HUDEP-2 (cell line): ENCODE data around the gene EEF2K.

ENCODE experiments used
- DNase-seq, 76 experiments: peaks; one replicate each; lab custom pipeline; 2025; ENCODE audit not compliant: unreplicated experiment in 76 of 76; lab: John Stamatoyannopoulos, UW

EEF2K gene

DNA sequence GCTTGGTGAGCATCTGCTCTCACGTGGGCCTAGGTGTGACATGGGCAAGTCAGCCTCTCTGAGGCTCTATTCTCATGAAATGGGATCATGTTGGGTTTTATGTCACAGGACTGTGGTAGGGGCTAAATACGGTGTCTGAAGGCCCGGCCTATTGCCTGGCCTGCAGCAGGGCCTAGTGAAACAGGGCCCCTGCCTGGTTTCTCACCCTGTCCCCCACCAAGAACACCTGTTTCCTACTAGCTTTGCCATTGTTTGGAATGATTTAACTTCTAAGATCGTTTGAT, 120.2 kb downstream of the EEF2K start:
- no peak for DNase-seq

DNA sequence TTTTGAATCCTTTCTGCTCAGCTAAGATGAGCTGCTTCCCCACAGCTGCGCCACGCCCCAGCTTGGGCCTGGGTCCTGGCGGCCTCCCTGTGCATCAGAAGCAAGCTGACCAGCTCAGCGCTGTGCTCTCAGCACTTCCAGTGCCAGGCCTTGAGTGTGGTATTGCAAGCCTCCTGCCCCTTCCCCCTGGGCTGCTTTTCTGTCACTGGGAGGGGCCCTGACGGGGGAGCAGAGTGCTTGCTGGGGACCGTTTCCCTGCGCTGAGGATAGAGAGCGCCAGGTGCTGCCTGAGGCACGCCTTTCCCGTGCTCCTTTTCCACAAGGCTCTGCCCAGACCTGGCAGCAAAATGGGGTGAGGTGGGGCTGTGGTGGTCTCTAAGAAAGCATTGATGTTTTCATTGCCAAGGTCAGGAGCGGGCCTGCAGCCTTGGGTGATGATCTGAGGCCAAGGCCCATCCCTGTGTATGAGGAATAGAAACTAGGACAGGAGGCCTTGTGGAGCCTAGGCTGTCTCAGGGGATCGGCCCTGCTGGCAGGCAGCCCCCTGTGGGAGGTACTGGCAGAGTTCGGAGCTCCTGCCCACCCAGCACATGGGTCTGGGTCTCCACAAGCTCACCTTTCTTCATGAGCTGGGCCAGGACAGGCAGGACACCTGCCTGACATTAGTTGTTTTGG, 120.8 kb downstream of the EEF2K start:
- DNase-seq = no peak

DNA sequence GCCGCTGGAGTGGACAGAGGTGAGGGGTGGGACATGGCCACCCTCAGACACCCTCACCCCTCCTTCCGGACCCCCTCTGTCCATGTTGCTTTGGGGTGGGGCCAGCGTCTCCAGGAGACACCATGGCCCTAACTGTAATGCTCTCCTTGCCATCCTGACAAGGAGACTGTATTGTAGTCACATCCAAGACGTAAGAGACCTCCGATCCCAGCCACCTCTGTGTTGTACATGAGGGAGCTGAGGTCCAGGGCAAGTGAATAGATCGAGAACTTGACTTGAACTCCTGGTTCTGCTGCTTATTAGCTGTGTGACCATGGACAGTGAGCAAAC, 121.3 kb downstream of the EEF2K start:
- DNase-seq = no peak

DNA sequence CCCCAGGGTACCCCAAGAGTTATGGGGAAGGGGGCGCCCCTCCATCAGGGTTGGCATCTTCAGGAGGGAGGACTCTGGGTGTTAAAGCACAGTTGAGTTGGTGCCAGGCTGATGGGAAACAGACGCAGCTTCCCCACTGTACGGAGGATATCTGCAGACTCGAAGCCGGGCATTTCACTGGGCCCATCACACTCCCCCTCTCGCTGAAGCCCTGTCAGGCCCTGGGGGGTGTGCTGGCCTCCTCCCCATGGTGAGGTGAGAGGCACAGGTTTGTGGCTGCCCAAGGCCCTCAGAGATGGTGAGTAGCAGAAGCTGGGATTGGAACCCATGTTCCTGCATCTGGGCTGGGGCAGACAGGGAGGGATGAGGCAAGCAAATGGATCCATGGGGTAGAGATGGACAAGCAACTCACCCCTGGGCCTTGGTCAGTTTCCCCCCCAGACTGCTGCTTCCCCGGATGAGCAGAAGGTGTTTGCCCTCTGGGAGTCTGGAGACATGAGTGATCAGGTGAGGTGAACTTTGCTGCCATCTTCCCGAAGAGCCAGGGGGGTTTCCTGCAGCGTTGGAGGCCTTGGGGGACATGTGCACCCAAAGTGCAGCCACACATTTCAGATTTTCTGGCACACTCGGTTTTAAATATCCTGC, 122.1 kb downstream of the EEF2K start:
- no peak for DNase-seq

DNA sequence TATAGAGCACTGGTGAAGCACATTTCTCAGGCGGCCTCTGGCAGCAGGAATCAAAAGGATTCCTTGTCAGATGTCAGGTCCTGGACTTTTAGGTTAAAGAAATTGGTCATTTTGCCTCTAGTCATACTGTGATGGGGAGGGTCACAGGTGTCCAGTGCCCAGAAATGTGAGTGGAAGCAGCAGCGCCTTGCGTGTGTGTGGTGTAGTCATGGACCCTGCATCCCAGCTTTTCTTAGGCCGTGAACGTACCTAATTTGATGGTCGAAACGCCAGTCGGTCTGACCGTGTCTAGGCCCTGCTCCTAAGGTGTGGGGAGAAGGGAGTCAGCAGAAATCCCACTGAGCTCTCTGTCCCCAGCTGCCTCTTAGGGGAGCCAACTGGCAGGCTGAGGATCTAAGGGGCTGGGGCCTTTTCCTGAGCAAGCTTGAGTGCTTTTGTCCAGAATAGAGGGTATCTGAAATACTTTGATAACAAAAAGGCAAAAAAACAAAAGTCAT, 123.2 kb downstream of the EEF2K start:
- DNase-seq = no peak

DNA sequence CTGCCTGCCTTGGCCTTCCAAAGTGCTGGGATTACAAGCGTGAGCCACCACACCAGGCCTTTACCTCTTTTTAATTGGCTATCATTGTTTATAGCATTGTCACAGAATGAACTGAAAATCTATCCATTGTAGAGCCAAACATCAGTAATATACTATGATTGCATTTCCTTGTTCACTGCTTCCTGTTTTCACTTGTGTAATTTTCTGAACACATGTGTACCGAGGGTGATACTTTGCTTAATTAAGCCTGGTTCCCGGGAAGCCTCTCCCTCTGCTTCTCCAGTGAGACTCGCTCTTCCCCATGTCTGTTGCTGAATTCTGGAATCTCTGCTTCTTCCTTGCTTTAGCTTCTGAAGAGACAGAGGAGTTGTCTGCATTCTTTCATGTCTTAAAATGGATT, 124.2 kb downstream of the EEF2K start:
- no peak for DNase-seq

DNA sequence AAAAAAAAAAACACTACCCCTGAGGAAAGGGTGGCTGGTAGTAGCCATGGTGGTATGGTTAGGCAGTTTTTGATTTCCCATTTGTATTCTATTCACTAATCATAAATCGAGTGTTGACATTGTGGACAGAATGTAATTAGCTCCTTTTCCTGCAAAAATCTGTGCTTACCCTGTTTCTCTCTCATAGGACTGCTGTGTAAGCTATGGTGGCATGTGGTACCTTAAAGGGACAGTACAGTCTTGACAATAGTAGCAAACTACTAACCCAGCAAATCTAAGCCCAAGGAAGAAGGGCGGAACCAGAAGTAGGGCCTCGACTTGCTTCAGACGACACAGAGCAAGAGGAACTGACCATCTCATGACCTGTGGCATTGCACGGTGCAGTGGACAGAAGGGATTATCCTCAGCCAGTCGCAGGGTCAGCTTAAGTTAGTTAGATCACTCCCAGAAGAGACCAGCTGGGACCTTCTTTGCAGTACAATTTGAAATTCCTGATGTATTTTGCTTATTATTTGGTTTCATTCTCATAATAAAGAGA, 127.4 kb downstream of the EEF2K start:
- peak in 1 of 76 experiments; percentile 3 for DNase-seq

DNA sequence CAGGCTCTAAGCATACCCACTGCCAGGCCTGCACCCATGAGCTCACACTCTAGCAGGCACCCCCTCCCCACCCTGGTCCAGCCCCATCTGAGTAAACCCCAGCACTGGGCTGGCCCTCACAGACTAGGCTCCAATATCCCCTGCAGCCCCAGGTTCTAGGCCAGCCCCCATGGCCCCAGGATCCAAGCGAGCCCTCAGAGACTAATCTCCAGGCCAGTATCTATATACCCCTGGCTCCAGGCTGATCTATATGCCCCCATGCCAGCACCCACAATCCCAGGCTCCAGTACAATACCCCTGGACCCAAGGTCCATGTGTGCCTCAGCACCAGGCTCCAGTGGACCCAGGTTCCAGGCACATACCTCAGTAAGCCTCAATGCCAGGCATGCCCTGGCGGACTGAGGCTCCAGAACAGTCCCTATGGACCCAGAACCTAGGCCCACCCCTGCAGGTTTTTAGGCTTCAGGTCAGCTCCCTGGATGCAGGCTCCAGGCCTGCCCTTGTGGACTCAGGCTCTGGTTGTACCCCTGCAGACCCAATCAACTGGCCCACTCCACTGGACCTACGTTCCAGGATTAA, 129.7 kb downstream of the EEF2K start:
- DNase-seq = no peak

DNA sequence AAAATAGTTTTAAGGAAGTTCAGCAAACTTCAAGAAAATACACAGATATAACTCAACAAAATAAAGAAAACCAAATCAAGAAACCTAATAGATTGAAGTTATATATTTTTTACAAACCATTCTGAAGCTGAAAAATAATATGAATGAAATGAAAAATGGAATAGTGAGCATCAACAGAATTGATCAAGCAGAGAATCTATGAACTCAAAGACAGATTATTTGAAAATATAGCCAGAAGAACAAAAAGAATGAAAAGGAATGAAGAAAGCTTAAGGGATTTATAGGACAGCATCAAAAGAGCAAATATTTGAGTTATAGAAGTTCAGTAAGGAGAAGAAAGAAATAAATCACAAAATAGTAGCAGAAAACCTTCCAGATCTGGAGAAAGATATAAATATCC, 130.5 kb downstream of the EEF2K start:
- DNase-seq = no peak

DNA sequence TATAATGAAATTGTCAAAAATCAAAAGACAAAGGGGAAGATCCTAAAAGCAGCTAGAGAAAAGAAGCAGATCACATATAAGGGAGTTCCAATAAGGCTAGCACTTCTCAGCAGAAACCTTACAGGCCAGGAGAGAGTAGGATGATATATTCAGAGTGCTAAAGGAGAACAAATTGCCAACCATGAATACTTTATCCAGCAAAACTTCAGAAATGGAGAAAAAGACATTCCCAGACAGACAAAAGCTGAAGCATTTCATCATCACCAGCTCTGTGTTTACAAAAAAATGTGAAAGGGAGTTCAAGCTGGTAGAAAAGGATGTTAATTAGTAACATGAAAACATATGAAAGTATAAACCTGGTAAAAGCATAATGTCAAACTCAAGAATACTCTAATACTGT, 131.0 kb downstream of the EEF2K start:
- DNase-seq = no peak

DNA sequence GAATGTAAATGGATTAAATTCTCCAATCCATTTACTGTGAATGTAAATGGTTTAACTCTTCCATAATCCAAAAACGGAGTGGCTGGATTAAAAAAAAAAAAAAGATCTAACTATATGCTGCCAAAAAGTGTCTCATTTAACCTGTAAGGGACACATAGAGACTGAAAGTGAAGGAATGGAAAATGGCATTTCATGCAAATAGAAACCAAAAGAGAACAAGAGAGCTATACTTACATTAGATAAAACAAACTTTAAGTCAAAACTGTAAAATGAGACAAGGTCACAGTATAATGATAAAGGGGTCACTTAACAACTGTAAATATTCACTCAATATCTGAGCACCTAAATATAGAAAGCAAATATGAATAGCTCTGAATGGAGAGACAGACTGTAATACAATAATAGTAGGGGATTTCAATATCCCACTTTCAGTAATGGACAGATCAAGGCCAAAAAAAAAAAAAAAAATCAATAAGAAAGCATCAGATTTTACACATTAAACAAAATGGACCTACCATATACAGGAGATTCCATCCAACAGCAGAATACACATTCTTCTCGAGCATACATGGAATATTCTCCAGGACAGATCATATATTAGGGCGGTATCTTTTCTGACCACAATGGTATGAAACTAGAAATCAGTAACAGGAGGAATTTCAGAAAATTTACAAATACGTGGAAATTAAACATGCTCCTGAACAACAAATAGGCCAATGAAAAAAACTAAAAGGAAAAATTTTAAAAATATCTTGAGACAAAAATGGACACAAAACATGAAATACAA, 132.0 kb downstream of the EEF2K start:
- DNase-seq = no peak
